Smooth muscle cell (in vitro differentiated cells): Measurements from ENCODE around the gene ATP5ME. TPM values are rescaled to one million over a fixed set of nuclear protein-coding genes. Genes with fewer than 3 reads are reported as not detected.

Experiments
- DNase-seq: peaks from one replicate; lab custom pipeline; 2025; ENCODE audit not compliant: unreplicated experiment; lab: John Stamatoyannopoulos, UW
- H2AFZ ChIP-seq: fragments of 200-600 bp; sonication (generic); 2 replicates; pipeline ENCODE4 v1.6.0; 2016; ENCODE audit warnings: antibody characterized with exemption, low read depth, mild to moderate bottlenecking
- H3F3A ChIP-seq: fragments of 200-600 bp; sonication (generic); 2 replicates; pipeline ENCODE4 v1.6.0; 2017; ENCODE audit warnings: antibody characterized with exemption, low read depth
- H3K27ac ChIP-seq: fragments of 200-600 bp; sonication (generic); 2 replicates; pipeline ENCODE4 v1.5.1; 2016; ENCODE audit warnings: low read depth, mild to moderate bottlenecking
- H3K27me3 ChIP-seq: fragments of 200-600 bp; sonication (generic); 2 replicates; pipeline ENCODE4 v1.6.1; 2016; ENCODE audit warnings: low read depth, mild to moderate bottlenecking
- H3K36me3 ChIP-seq: fragments of 200-600 bp; sonication (generic); 2 replicates; pipeline ENCODE4 v1.5.1; 2016; ENCODE audit warnings: low read depth
- H3K4me1 ChIP-seq: fragments of 200-600 bp; sonication (generic); 2 replicates; pipeline ENCODE4 v1.5.1; 2016; ENCODE audit warnings: low read depth
- H3K4me2 ChIP-seq: fragments of 200-600 bp; sonication (generic); 2 replicates; pipeline ENCODE4 v1.6.0; 2016; ENCODE audit warnings: mild to moderate bottlenecking
- H3K4me3 ChIP-seq: fragments of 200-600 bp; sonication (generic); 2 replicates; pipeline ENCODE4 v1.5.1; 2016; ENCODE audit warnings: mild to moderate bottlenecking
- H3K79me2 ChIP-seq: fragments of 200-600 bp; sonication (generic); 2 replicates; pipeline ENCODE4 v1.6.0; 2016; ENCODE audit warnings: low read depth, mild to moderate bottlenecking
- H3K9ac ChIP-seq: fragments of 200-600 bp; sonication (generic); 2 replicates; pipeline ENCODE4 v1.6.0; 2016; ENCODE audit warnings: low read depth
- H3K9me3 ChIP-seq: fragments of 200-600 bp; sonication (generic); replicated peaks from 2 replicates; pipeline ENCODE4 v1.5.1; 2016; ENCODE audit warnings: low read depth
- H4K20me1 ChIP-seq: fragments of 200-600 bp; sonication (generic); 2 replicates; pipeline ENCODE4 v1.6.0; 2016; ENCODE audit warnings: low read depth
- CTCF ChIP-seq: fragments of 200-600 bp; sonication (generic); IDR thresholded peaks from 2 replicates; pipeline ENCODE4 v1.5.1; 2017; ENCODE audit warnings: borderline replicate concordance, mild to moderate bottlenecking, antibody characterized with exemption; ENCODE audit not compliant: insufficient read depth, poor library complexity, severe bottlenecking
- WGBS: methylation state at CpG from one replicate; pipeline ENCODE4 v1.1.7; 2016; ENCODE audit warnings: low lambda C conversion rate; 5-methylcytosine and 5-hydroxymethylcytosine counted together
- polyA plus RNA-seq: library from polyadenylated mRNA; unstranded; fragments of >200 nt; fragmentation: Nextera tagmentation; extraction: Ambion mirVana; gene quantifications from 2 replicates; pipeline ENCODE4 v1.2.1, GENCODE V29; 2016
- total RNA-seq: library from RNA; depleted of rRNA; stranded (reverse); fragments of >200 nt; gene quantifications from 2 replicates; pipeline ENCODE4 v1.2.3, GENCODE V29; 2014

Gene ATP5ME
- total and polyA plus RNA-seq, 2 experiments from 2014 or later, result 95.4 to 699 TPM

- Histone ChIP-seq H4K20me1 (no peaks in the 10 kb centered on the region), H3K9me3 (no peaks in the 10 kb centered on the region), H3F3A (peaks cover 12% of the 10 kb centered on the region), H3K4me3 (peak within 1 kb of the TSS; percentile 57), H3K27me3 (no peaks in the 10 kb centered on the region), H3K9ac (peak within 1 kb of the TSS; percentile 81), H3K4me1 (peaks cover 10% of the 10 kb centered on the region), H2AFZ (peak within 1 kb of the TSS; percentile 85), H3K79me2 (peaks cover 8% of the 10 kb centered on the region), H3K4me2 (peak within 1 kb of the TSS; percentile 91), H3K27ac (peak within 1 kb of the TSS; percentile 97), H3K36me3 (no peaks in the 10 kb centered on the region)
- DNase-seq, result no peak
- 24% methylated on average over 18 of the region's 59 CpGs for WGBS
- TF ChIP-seq CTCF, result no peak
Observed at GRCh38 chr4:688854-689681, 15.0 kb upstream of the ATP5ME start, which contains the start of gene SLC49A3. SLC49A3 (minus strand) TSS chr4:689151; CDS start chr4:689127, 24 bp downstream.

DNA sequence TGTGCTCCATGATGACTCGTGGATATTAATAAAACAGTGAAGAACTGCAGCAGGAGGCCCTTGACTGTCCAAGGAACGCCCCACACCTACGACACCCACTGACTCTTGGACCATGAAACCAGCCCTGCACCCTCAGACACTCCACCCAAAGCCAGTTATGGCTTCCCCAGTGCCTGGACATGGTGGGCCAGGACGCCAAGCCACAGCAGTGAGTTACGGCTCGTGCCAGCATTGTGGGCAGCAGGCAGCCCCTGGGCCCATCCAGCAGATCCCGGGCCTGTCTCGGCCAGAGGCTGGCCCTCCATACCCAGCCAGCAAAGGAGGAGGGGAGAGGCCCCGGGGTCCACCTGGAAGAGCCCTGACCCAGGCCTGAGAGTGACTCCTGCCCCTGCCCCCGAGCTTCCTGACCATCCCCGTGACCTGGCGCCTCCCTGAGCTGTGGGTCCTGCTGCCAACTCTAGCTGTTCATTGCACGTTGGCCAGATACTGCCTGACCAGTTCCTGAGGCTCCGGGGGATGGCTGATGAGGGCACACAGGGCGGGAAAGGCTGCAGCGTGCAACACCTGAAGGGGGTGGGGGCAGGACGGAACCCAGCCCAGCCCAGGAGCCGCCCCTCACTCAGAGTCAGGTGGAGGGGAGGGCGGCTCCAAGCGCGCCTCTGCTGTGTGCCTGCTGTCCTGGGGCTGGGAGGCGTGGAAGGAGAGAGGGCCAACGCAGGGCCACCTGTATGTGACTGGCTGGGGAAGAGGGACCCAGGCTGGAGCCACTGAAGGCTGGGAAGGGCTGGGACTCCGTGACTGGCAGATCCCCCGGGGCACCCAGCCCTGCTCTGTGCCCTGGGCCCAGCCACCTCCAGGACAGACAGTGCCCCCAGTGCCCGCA, 14.1 kb upstream of the ATP5ME start:
- Histone ChIP-seq H3K27ac (peak overlapping the region; percentile 97), H3K4me2 (peak overlapping the region; percentile 91), H3K36me3 (no peaks in the 10 kb centered on the region), H3K9me3 (no peaks in the 10 kb centered on the region), H3K79me2 (peaks cover 8% of the 10 kb centered on the region), H3K9ac (peak overlapping the region; percentile 81), H3K27me3 (no peaks in the 10 kb centered on the region), H3F3A (peaks cover 12% of the 10 kb centered on the region), H3K4me3 (peak overlapping the region; percentile 57), H4K20me1 (no peaks in the 10 kb centered on the region), H3K4me1 (peaks cover 10% of the 10 kb centered on the region), H2AFZ (no peak overlapping the region)
- no peak for TF ChIP-seq CTCF
- no peak for DNase-seq
- WGBS, result 77% methylated on average over 22 of the region's 26 CpGs

DNA sequence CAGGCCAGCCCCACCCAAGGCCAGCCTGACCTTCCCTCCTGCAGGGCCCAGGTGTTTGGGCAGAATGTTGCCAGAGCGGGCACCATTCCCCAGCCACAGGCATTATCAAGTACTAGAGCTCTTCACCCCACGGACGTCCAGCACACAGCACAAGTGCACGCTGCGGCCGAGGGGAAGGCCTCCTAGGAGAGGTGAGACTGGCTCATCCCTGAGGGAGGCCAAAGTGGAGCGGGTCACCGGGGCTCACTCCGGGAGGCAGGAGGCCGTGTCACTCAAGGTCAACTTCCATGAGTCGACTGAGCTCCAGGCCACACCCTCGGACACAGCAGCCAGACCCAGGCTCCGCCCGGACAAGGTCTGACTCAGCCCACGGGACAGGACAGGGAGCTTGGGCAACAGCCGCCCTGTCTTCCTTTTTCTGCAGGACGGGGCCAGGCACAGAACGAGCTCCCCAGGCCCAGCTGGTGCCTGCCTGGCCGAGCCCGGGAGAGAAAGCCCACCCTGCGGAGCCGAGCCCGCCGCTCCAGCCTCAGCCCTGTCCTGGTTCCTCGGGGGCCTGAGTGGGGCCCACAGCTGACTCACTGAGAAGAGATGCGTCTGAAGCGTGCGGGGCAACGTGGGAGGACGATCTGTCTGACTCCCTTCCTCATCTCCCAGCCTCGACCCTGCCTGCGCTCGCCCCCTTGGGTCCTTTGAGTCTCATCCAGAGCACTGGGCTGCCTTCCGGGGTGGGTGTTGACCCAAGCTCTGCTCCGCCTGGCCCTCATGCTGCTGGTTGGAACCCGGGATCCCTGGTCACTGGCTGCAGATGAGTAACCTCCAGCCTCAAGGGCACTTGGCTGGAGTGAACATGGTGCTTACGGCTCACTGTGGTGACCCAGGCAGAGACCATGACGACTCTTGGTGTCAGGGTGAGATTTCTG, 13.2 kb upstream of the ATP5ME start:
- H4K20me1 ChIP-seq, result no peaks in the 10 kb centered on the region
- H3K36me3 ChIP-seq, result no peaks in the 10 kb centered on the region
- H3K4me1 ChIP-seq, result peaks cover 10% of the 10 kb centered on the region
- no peak for TF ChIP-seq CTCF
- H3K4me2 ChIP-seq, result peak overlapping the region; percentile 91
- no peak overlapping the region for H2AFZ ChIP-seq
- no peak overlapping the region for H3K4me3 ChIP-seq
- peak; percentile 69 for DNase-seq
- H3K9ac ChIP-seq, result peak overlapping the region; percentile 81
- 31% methylated on average over 37 of the region's 38 CpGs for WGBS
- H3K27ac ChIP-seq, result peak overlapping the region; percentile 97
- H3K27me3 ChIP-seq, result no peaks in the 10 kb centered on the region
- peaks cover 12% of the 10 kb centered on the region for H3F3A ChIP-seq
- peaks cover 8% of the 10 kb centered on the region for H3K79me2 ChIP-seq
- no peaks in the 10 kb centered on the region for H3K9me3 ChIP-seq
